GM12873 (cell line): ENCODE results near the gene RAP1GDS1.

Experiments
- CTCF ChIP-seq: IDR thresholded peaks from 2 replicates; pipeline ENCODE4 v1.5.1; 2012; ENCODE audit warnings: low read depth, mild to moderate bottlenecking, moderate library complexity, low read length, control low read depth; ENCODE audit not compliant: insufficient read depth; ENCODE audit errors: missing control alignments

Gene RAP1GDS1

GRCh38 chr4:98470366-98470765, 209.2 kb downstream of the RAP1GDS1 start:
- no peak for TF ChIP-seq CTCF

GRCh38 chr4:98470831-98471230, 209.6 kb downstream of the RAP1GDS1 start:
- TF ChIP-seq CTCF: no peak

- no peak for TF ChIP-seq CTCF
Measured at GRCh38 chr4:98473046-98473445, 211.9 kb downstream of the RAP1GDS1 start.

GRCh38 chr4:98474408-98474844, 213.2 kb downstream of the RAP1GDS1 start:
- TF ChIP-seq CTCF: no peak

- TF ChIP-seq CTCF: no peak
Measured at GRCh38 chr4:98476891-98477290, 215.7 kb downstream of the RAP1GDS1 start.

- TF ChIP-seq CTCF: no peak
Measured at GRCh38 chr4:98480535-98480934, 219.4 kb downstream of the RAP1GDS1 start.

GRCh38 chr4:98481167-98481566, 220.0 kb downstream of the RAP1GDS1 start:
- TF ChIP-seq CTCF: no peak
